HEK293 (cell line): ENCODE data around the gene CCDC69.

Experiments used
- CTCF ChIA-PET: fragments of 350-600 bp; formaldehyde crosslinking; extraction: SDS; loops from one replicate; lab custom pipeline; 2021; ENCODE audit warnings: antibody characterized with exemption; lab: Yijun Ruan, JAX
- POLR2A ChIA-PET: fragments of 300-600 bp; formaldehyde crosslinking; extraction: SDS; loops from one replicate; lab custom pipeline; 2020; ENCODE audit warnings: antibody characterized with exemption, inconsistent platforms; lab: Yijun Ruan, JAX
- H3K27ac ChIP-seq: fragments of 200-500 bp; sonication (Bioruptor generic); 2 replicates; pipeline ENCODE4 v1.5.1; 2014; ENCODE audit warnings: low read depth, low read length, control low read depth, inconsistent platforms; ENCODE audit errors: extremely low read depth
- H3K36me3 ChIP-seq, 2 experiments: fragments of 200-500 bp in 1 of 2; sonication (Bioruptor generic) in 1 of 2; 1 replicate in 1 of 2; 2 replicates in 1 of 2; pipeline ENCODE4 v1.5.1; 2014 to 2017; ENCODE audit warnings: inconsistent platforms in 2 of 2, low read length in 2 of 2; ENCODE audit not compliant: control insufficient read depth in 2 of 2, insufficient read depth in 1 of 2
- H3K4me1 ChIP-seq: fragments of 200-500 bp; sonication (Bioruptor generic); 2 replicates; pipeline ENCODE4 v1.5.1; 2014; ENCODE audit warnings: mild to moderate bottlenecking, low read length, inconsistent platforms; ENCODE audit not compliant: control insufficient read depth, insufficient read depth
- H3K4me3 ChIP-seq: 2 replicates; pipeline ENCODE4 v1.5.1; 2011; ENCODE audit warnings: low read depth, mild to moderate bottlenecking, control low read depth, low read length, moderate library complexity
- H3K9me3 ChIP-seq: fragments of 200-500 bp; sonication (Bioruptor generic); 2 replicates; pipeline ENCODE4 v1.5.1; 2014; ENCODE audit warnings: low read depth, low read length, inconsistent platforms; ENCODE audit not compliant: control insufficient read depth, insufficient read depth
- CTCF ChIP-seq: fragments of 450-650 bp; formaldehyde crosslinking; IDR thresholded peaks from 2 replicates; pipeline ENCODE4 v1.5.1; 2016; ENCODE audit warnings: missing biosample characterization, missing genetic modification characterization
- ELK4 ChIP-seq: IDR thresholded peaks from 2 replicates; pipeline ENCODE4 v1.6.1; 2011; ENCODE audit warnings: mild to moderate bottlenecking, low read depth, low read length, borderline replicate concordance
- KLF1 ChIP-seq: fragments of 450-650 bp; formaldehyde crosslinking; IDR thresholded peaks from 2 replicates; pipeline ENCODE4 v1.5.1; 2016; ENCODE audit warnings: missing biosample characterization, missing genetic modification characterization
- KLF16 ChIP-seq: fragments of 450-650 bp; formaldehyde crosslinking; IDR thresholded peaks from 2 replicates; pipeline ENCODE4 v1.5.1; 2017; ENCODE audit warnings: missing biosample characterization, missing genetic modification characterization
- PRDM4 ChIP-seq: fragments of 450-650 bp; formaldehyde crosslinking; IDR thresholded peaks from 2 replicates; pipeline ENCODE4 v1.5.1; 2017; ENCODE audit warnings: missing biosample characterization, missing genetic modification characterization
- SP7 ChIP-seq: fragments of 450-650 bp; formaldehyde crosslinking; IDR thresholded peaks from 2 replicates; pipeline ENCODE4 v1.5.1; 2016; ENCODE audit warnings: missing biosample characterization, missing genetic modification characterization
- YY1 ChIP-seq: fragments of 450-650 bp; formaldehyde crosslinking; IDR thresholded peaks from 2 replicates; pipeline ENCODE4 v1.5.1; 2018; ENCODE audit warnings: missing biosample characterization, missing genetic modification characterization
- ZBTB49 ChIP-seq: fragments of 450-650 bp; formaldehyde crosslinking; IDR thresholded peaks from 2 replicates; pipeline ENCODE4 v1.5.1; 2016; ENCODE audit warnings: missing biosample characterization, missing genetic modification characterization, low read depth
- ZFHX2 ChIP-seq: fragments of 450-650 bp; formaldehyde crosslinking; conservative IDR thresholded peaks from 2 replicates; pipeline ENCODE4 v1.5.1; 2016; ENCODE audit warnings: missing biosample characterization, missing genetic modification characterization
- ZNF121 ChIP-seq: fragments of 450-650 bp; formaldehyde crosslinking; IDR thresholded peaks from 2 replicates; pipeline ENCODE4 v1.5.1; 2016; ENCODE audit warnings: missing biosample characterization, missing genetic modification characterization
- ZNF155 ChIP-seq: fragments of 450-650 bp; formaldehyde crosslinking; IDR thresholded peaks from 2 replicates; pipeline ENCODE4 v1.5.1; 2016; ENCODE audit warnings: missing biosample characterization, missing genetic modification characterization
- ZNF2 ChIP-seq: fragments of 450-650 bp; formaldehyde crosslinking; IDR thresholded peaks from 2 replicates; pipeline ENCODE4 v1.5.1; 2016; ENCODE audit warnings: missing biosample characterization, missing genetic modification characterization
- ZNF239 ChIP-seq: fragments of 450-650 bp; formaldehyde crosslinking; IDR thresholded peaks from 2 replicates; pipeline ENCODE4 v1.5.1; 2016; ENCODE audit warnings: missing biosample characterization, missing genetic modification characterization
- ZNF24 ChIP-seq: fragments of 450-650 bp; formaldehyde crosslinking; IDR thresholded peaks from 2 replicates; pipeline ENCODE4 v1.5.1; 2016; ENCODE audit warnings: missing biosample characterization, missing genetic modification characterization
- ZNF48 ChIP-seq: fragments of 450-650 bp; formaldehyde crosslinking; IDR thresholded peaks from 2 replicates; pipeline ENCODE4 v1.5.1; 2016; ENCODE audit warnings: missing biosample characterization, missing genetic modification characterization
- ZNF518A ChIP-seq: fragments of 450-650 bp; formaldehyde crosslinking; conservative IDR thresholded peaks from 2 replicates; pipeline ENCODE4 v1.5.1; 2016; ENCODE audit warnings: low read depth, missing biosample characterization, missing genetic modification characterization
- ZNF530 ChIP-seq: fragments of 450-650 bp; formaldehyde crosslinking; IDR thresholded peaks from 2 replicates; pipeline ENCODE4 v1.5.1; 2016; ENCODE audit warnings: low read depth, missing biosample characterization, missing genetic modification characterization
- ZNF558 ChIP-seq: fragments of 450-650 bp; formaldehyde crosslinking; IDR thresholded peaks from 2 replicates; pipeline ENCODE4 v1.5.1; 2016; ENCODE audit warnings: missing biosample characterization, missing genetic modification characterization
- ZNF747 ChIP-seq: fragments of 450-650 bp; formaldehyde crosslinking; IDR thresholded peaks from 2 replicates; pipeline ENCODE4 v1.5.1; 2016; ENCODE audit warnings: missing biosample characterization, missing genetic modification characterization
- ZNF768 ChIP-seq: fragments of 450-650 bp; formaldehyde crosslinking; IDR thresholded peaks from 2 replicates; pipeline ENCODE4 v1.5.1; 2018; ENCODE audit warnings: missing biosample characterization, mild to moderate bottlenecking, missing genetic modification characterization

CCDC69 gene

GRCh38 chr5:151225071-151225470, 1.2 kb upstream of the CCDC69 start:
- Histone ChIP-seq H3K4me3 (no peak overlapping the region), H3K4me1 (0 out of 2 replicates have a peak, but pooled peaks cover 3% of the 10 kb centered on the region), H3K36me3 (no peaks in the 10 kb centered on the region), H3K27ac (no peak overlapping the region), H3K9me3 (no peaks in the 10 kb centered on the region)
- TF ChIP-seq ZBTB49 (tag by site-specific recombination) (no peak), ELK4 (no peak), ZNF48 (tag by site-specific recombination) (no peak), ZNF121 (tag by site-specific recombination) (no peak), ZNF518A (no peak), ZNF24 (tag by site-specific recombination) (no peak), ZNF2 (tag by site-specific recombination) (no peak), ZNF239 (tag by site-specific recombination) (no peak), KLF16 (tag by site-specific recombination) (no peak), CTCF (tag by site-specific recombination) (no peak), ZNF768 (tag by site-specific recombination) (no peak), SP7 (no peak), KLF1 (tag by site-specific recombination) (no peak), ZFHX2 (tag by site-specific recombination) (no peak)
- CTCF ChIA-PET, result interaction anchor here (0.5 to 1.0 kb wide), 3 partner anchors 13 to 31 kb away, joined by 6 read pairs; no protein-coding TSS in a partner anchor
- POLR2A ChIA-PET, result interaction anchor here (2.4 kb wide), 1 partner anchor 11 kb away, joined by 46 read pairs; no protein-coding TSS in a partner anchor

GRCh38 chr5:151224372-151224771, 480 bp upstream of the CCDC69 start:
- no peaks in the 10 kb centered on the region for H3K9me3 ChIP-seq
- 0 out of 2 replicates have a peak, but pooled peaks cover 3% of the 10 kb centered on the region for H3K4me1 ChIP-seq
- no peaks in the 10 kb centered on the region for H3K36me3 ChIP-seq
- no peak overlapping the region for H3K27ac ChIP-seq
- TF ChIP-seq YY1 (no peak), PRDM4 (no peak), ZNF558 (tag by site-specific recombination) (no peak), ZNF530 (tag by site-specific recombination) (no peak), ZNF155 (tag by site-specific recombination) (no peak), ZNF747 (tag by site-specific recombination) (no peak)
- CTCF ChIA-PET, result interaction anchor here (0.7 to 1.6 kb wide), 7 partner anchors 14 to 98 kb away, joined by 3 to 7 read pairs (median 4); no protein-coding TSS in a partner anchor
- H3K4me3 ChIP-seq, result no peak overlapping the region
- POLR2A ChIA-PET, result interaction anchor here (0.6 to 2.5 kb wide), 10 partner anchors 10 to 98 kb away, joined by 3 to 46 read pairs (median 4); partner anchors contain the start of gene GM2A
